Measurements from ENCODE around the gene NFIX.

NFIX gene

GRCh38 chr19:13034636-13035035, 39.4 kb downstream of the NFIX start:
- Histone ChIP-seq H3K27me3 (replicated peaks; ENCODE audit: control insufficient read depth, insufficient read depth, low read length) (no peaks in the 10 kb centered on the region; the same call in 1 of the 2 replicates), H3K4me3 (replicated peaks; ENCODE audit: low read depth, low read length) (no peak overlapping the region), H3K36me3 (ENCODE audit: control insufficient read depth, insufficient read depth, low read length) (no peaks in the 10 kb centered on the region)
- no peak for TF ChIP-seq CTCF (IDR thresholded peaks at IDR 0.05; ENCODE audit: insufficient read depth, low read length, poor library complexity, severe bottlenecking)
- no peak for DNase-seq (ENCODE audit: extremely low read depth, insufficient read length)

GRCh38 chr19:13035820-13036365, 40.6 kb downstream of the NFIX start:
- Histone ChIP-seq H3K4me3 (replicated peaks; ENCODE audit: low read depth, low read length) (no peak overlapping the region), H3K27me3 (replicated peaks; ENCODE audit: control insufficient read depth, insufficient read depth, low read length) (no peaks in the 10 kb centered on the region; the same call in 1 of the 2 replicates)

GRCh38 chr19:13036366-13036976, 41.2 kb downstream of the NFIX start:
- no peak for TF ChIP-seq CTCF (IDR thresholded peaks at IDR 0.05; ENCODE audit: insufficient read depth, low read length, poor library complexity, severe bottlenecking)

More at GRCh38 chr19:13035820-13036365, 40.6 kb downstream of the NFIX start:
- TF ChIP-seq CTCF (IDR thresholded peaks at IDR 0.05; ENCODE audit: insufficient read depth, low read length, poor library complexity, severe bottlenecking) = no peak
- no peaks in the 10 kb centered on the region for H3K36me3 ChIP-seq (ENCODE audit: control insufficient read depth, insufficient read depth, low read length)
- DNase-seq (ENCODE audit: extremely low read depth, insufficient read length) = no peak

GRCh38 chr19:13037161-13037560, 41.9 kb downstream of the NFIX start:
- no peak for DNase-seq (ENCODE audit: extremely low read depth, insufficient read length)
- H3K4me3 ChIP-seq (replicated peaks; ENCODE audit: low read depth, low read length) = no peak overlapping the region
- TF ChIP-seq CTCF (IDR thresholded peaks at IDR 0.05; ENCODE audit: insufficient read depth, low read length, poor library complexity, severe bottlenecking) = no peak
- H3K36me3 ChIP-seq (ENCODE audit: control insufficient read depth, insufficient read depth, low read length) = no peaks in the 10 kb centered on the region
- H3K27me3 ChIP-seq (replicated peaks; ENCODE audit: control insufficient read depth, insufficient read depth, low read length) = no peaks in the 10 kb centered on the region

More at GRCh38 chr19:13036366-13036976, 41.2 kb downstream of the NFIX start:
- no peak overlapping the region for H3K4me3 ChIP-seq (replicated peaks; ENCODE audit: low read depth, low read length)
- no peak for DNase-seq (ENCODE audit: extremely low read depth, insufficient read length)
- H3K36me3 ChIP-seq (ENCODE audit: control insufficient read depth, insufficient read depth, low read length) = no peaks in the 10 kb centered on the region
- H3K27me3 ChIP-seq (replicated peaks; ENCODE audit: control insufficient read depth, insufficient read depth, low read length) = no peaks in the 10 kb centered on the region

- Histone ChIP-seq H3K36me3 (ENCODE audit: control insufficient read depth, insufficient read depth, low read length) (no peaks in the 10 kb centered on the region), H3K4me3 (replicated peaks; ENCODE audit: low read depth, low read length) (no peak overlapping the region), H3K27me3 (replicated peaks; ENCODE audit: control insufficient read depth, insufficient read depth, low read length) (no peaks in the 10 kb centered on the region)
- DNase-seq (ENCODE audit: extremely low read depth, insufficient read length) = no peak
- no peak for TF ChIP-seq CTCF (IDR thresholded peaks at IDR 0.05; ENCODE audit: insufficient read depth, low read length, poor library complexity, severe bottlenecking)
Measured at GRCh38 chr19:13037731-13038130, 42.5 kb downstream of the NFIX start.

All from GM06990 (cell line).